ENCODE data around the gene PTTG1.

- TF ChIP-seq SUZ12 (IDR thresholded peaks at IDR 0.05; ENCODE audit: extremely low read depth, insufficient read depth, insufficient read length) (no peak), YY1 (IDR thresholded peaks at IDR 0.05; ENCODE audit: insufficient read depth, insufficient read length) (no peak)
These were observed 47.8 kb downstream of the PTTG1 start for GRCh38 chr5:160469156-160470144.
